ENCODE data around the gene PLAU. TPM values are rescaled to one million over a fixed set of nuclear protein-coding genes. Genes with fewer than 3 reads are reported as not detected.

The PLAU gene
- total and polyA plus RNA-seq, 9 of the 15 experiments (the other 6 are each of a cell fraction or from before 2014, with no cell fraction given) = 2.1 to 16.9 (median 3.3) TPM

DNA sequence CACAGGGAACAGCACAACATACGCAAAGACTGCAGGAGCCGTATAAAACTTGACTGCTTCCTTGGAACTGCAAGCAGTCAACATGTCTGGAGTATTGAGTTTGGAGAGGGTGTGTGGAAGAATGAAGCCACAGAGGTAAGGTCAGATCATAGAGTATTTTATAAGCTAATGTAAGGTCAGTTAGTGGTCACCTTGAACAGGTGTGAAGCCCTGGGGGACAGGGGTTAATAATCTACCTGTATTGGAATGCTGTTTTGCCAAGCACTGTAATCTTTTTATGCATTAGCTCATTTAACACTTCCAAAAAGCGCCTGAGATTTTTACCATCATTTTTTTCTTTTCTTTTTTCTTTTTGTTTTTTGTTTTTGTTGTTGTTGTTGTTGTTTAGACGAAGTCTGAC is 23.1 kb downstream of the PLAU start:
- ChIA-PET POLR2A (interaction anchor here (0.6 to 1.0 kb wide), 3 partner anchors 19 to 123 kb away, joined by 3 read pairs; no protein-coding TSS in a partner anchor), CTCF (ENCODE audit: low intra/inter-chr PET ratio) (no interaction called here)
- Histone ChIP-seq H3K27me3 (ENCODE audit: control insufficient read depth in 2 of 2, insufficient read depth in 2 of 2, low read length in 2 of 2) (no peaks in the 10 kb centered on the region), H3K79me2 (ENCODE audit: control insufficient read depth, insufficient read depth, low read length) (no peaks in the 10 kb centered on the region), H3K9me1 (ENCODE audit: control insufficient read depth, insufficient read depth, low read length) (no peaks in the 10 kb centered on the region), H3K4me2 (ENCODE audit: insufficient read depth, low read length) (no peak overlapping the region), H3K36me3 (ENCODE audit: control insufficient read depth, insufficient read depth, low read length) (no peaks in the 10 kb centered on the region), H3K27ac (ENCODE audit: extremely low read depth, low read depth, low read length) (no peak overlapping the region), H3K4me1 (replicated peaks in 1 of 2; ENCODE audit: control insufficient read depth in 2 of 2, insufficient read depth in 2 of 2, low read length in 2 of 2) (peaks cover 20 to 47% of the 10 kb centered on the region in 2 experiments), H4K20me1 (replicated peaks; ENCODE audit: control insufficient read depth, insufficient read depth, low read length) (no peaks in the 10 kb centered on the region), H3K9ac (ENCODE audit: insufficient read depth in 1 of 2, low read depth in 2 of 2, low read length in 2 of 2) (peak overlapping the region in 1 of 2 experiments; percentile 40; a peak in 1 of 4 replicates), H2AFZ (ENCODE audit: low read depth, low read length) (peak overlapping the region; percentile 37), H3K9me3 (replicated peaks; ENCODE audit: control insufficient read depth, insufficient read depth, low read depth, low read length) (peaks cover 5% of the 10 kb centered on the region; the same call in 1 of the 2 replicates), H3K4me3 (no peak overlapping the region)
- in situ Hi-C loops (cut with MboI) = loop anchor here (10.0 kb wide), 1 partner anchor 49 kb away; no protein-coding TSS in a partner anchor
- FAIRE-seq (no peak), ATAC-seq (no peak), DNase-seq (ENCODE audit: extremely low read depth in 1 of 4, low spot score in 3 of 4) (no peak)
- intact Hi-C loops (cut with micrococcal nuclease) = loop anchor here (5.0 kb wide), 1 partner anchor 162 kb away; a partner anchor contains a TSS
- no peak for TF ChIP-seq HNRNPLL (IDR thresholded peaks at IDR 0.05; ENCODE audit: low read depth, low read length, poor library complexity, severe bottlenecking)
- WGBS (ENCODE audit: insufficient coverage, low coverage, missing lambda C conversion rate) = 71% methylated on average over 4 of the region's 4 CpGs
- BruUV-seq (replicated peaks) = no TSS peak

DNA sequence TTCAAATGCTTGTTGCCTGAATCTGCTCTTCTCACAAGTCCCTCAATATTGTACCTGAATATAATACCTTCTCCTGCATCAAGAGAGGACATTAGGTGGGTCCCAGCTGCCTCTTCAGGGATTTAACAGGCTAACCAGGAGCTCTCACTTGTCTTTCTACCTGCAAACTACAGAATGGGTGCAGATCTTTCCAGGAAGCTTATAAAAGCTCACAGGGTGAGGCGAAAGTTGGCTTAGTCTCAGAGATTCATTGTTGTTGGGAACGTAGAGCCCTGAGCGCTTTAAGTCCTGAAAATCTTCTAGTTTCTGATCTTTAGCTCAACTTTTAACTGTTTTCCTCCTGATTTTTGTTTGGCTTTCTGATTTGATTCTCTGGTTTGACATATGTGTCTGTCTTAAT is 25.0 kb downstream of the PLAU start:
- Histone ChIP-seq H3K27me3 (ENCODE audit: control insufficient read depth in 2 of 2, insufficient read depth in 2 of 2, low read length in 2 of 2) (no peaks in the 10 kb centered on the region), H3K4me3 (no peak overlapping the region), H3K36me3 (ENCODE audit: control insufficient read depth, insufficient read depth, low read length) (no peaks in the 10 kb centered on the region), H3K9ac (ENCODE audit: insufficient read depth in 1 of 2, low read depth in 2 of 2, low read length in 2 of 2) (no peak overlapping the region), H2AFZ (ENCODE audit: low read depth, low read length) (peak overlapping the region; percentile 23; the same call in 1 of the 2 replicates), H3K4me1 (replicated peaks in 1 of 2; ENCODE audit: control insufficient read depth in 2 of 2, insufficient read depth in 2 of 2, low read length in 2 of 2) (peaks cover 22 to 32% of the 10 kb centered on the region in 2 experiments), H3K9me1 (ENCODE audit: control insufficient read depth, insufficient read depth, low read length) (no peaks in the 10 kb centered on the region), H3K79me2 (ENCODE audit: control insufficient read depth, insufficient read depth, low read length) (no peaks in the 10 kb centered on the region), H3K4me2 (ENCODE audit: insufficient read depth, low read length) (no peak overlapping the region), H4K20me1 (replicated peaks; ENCODE audit: control insufficient read depth, insufficient read depth, low read length) (no peaks in the 10 kb centered on the region), H3K9me3 (replicated peaks; ENCODE audit: control insufficient read depth, insufficient read depth, low read depth, low read length) (no peaks in the 10 kb centered on the region), H3K27ac (ENCODE audit: extremely low read depth, low read depth, low read length) (no peak overlapping the region)
- in situ Hi-C loops (cut with MboI) = loop anchor here (5.0 to 10.0 kb wide), 2 partner anchors 51 to 94 kb away; no protein-coding TSS in a partner anchor
- ATAC-seq = no peak
- 71% methylated on average over 3 of the region's 3 CpGs for WGBS (ENCODE audit: insufficient coverage, low coverage, missing lambda C conversion rate)
- ChIA-PET CTCF (ENCODE audit: low intra/inter-chr PET ratio) (no interaction called here), POLR2A (interaction anchor here (0.5 to 1.8 kb wide), 3 partner anchors 33 to 90 kb away, joined by 3 to 5 read pairs (median 5); no protein-coding TSS in a partner anchor)
- no peak for TF ChIP-seq PHF20 (IDR thresholded peaks at IDR 0.05; ENCODE audit: partially characterized antibody)
- no peak for TF ChIP-seq NR2C2 (CRISPR knock-in tag; IDR thresholded peaks at IDR 0.05)
- no peak for TF ChIP-seq NR2C2 (tag; IDR thresholded peaks at IDR 0.05)
- TF ChIP-seq ARID1B (IDR thresholded peaks at IDR 0.05) = no peak
- no peak for FAIRE-seq
- intact Hi-C loops (cut with micrococcal nuclease) = no loop called here
- DNase-seq (ENCODE audit: extremely low read depth in 1 of 4, low spot score in 3 of 4) = no peak
- no TSS peak for BruUV-seq (replicated peaks)

Data from K562 (cell line).